HG03108 (cell line): ENCODE measurements around the gene SLC52A3.
"Not testable (repeated sequence)": the region's sequence is repeated elsewhere in the genome, so short reads cannot be mapped to it uniquely, and the experiment has no call there.

Experiments
- ATAC-seq: cut with Tn5 transposase; IDR thresholded peaks from one replicate; pipeline ENCODE4 v1.9.1; 2021; ENCODE audit warnings: moderate library complexity; ENCODE audit not compliant: unreplicated experiment

Gene SLC52A3

DNA sequence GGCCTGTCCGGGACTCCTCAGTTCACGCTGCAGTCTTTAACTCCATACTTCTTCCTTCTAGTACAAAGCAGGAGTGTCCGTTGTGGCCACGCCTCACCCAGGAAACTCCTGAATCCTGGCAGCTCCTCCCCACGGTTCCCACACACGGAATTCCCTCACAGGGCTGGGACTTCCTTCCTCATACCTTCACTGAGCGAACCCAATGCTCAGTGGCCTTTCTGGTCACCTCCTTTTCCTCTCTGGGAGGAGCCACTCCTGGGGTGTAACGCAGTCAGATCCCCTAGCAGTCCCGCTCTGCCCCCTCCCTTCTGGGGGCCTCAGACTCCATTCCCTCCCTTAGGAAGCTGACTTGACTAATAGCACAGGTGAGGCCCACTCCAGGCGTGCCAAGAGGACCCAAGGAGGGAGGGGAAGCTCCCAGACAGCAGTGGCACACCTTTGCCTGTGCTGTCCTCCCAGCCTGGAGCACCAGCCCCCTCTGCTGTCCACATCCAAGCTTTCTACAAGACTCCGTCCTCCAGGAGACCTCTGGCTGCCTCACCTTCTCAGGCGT lies at the start of gene SLC52A3:
Gene SLC52A3 (minus strand): TSS at position 75 of the 553 bp plus-strand sequence. CDS start 2,726 bp downstream, outside the sequence.
- no peak for ATAC-seq

GRCh38 chr20:815914-816606 lies 47.8 kb upstream of the SLC52A3 start:
- no peak for ATAC-seq

- no peak for ATAC-seq
These were observed 46.9 kb upstream of the SLC52A3 start for GRCh38 chr20:815226-815625.

DNA sequence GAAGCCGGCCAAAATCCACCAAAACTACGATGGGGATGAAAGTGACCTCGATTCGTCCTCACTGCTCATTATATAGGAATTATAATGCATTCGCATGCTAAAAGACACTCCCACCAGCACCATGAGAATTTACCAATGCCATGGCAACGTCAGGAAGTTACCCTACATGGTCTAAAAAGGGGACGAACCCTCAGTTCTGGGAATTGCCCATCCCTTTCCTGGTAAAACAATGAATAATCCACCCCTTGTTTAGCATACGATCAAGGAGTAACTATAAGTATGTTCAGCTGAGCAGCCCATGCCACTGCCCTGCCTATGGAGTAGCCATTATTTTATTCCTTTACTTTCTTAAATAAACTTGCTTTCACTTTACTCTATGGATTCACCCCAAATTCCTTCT lies 45.1 kb upstream of the SLC52A3 start:
- no peak for ATAC-seq

GRCh38 chr20:812435-812814 lies 44.1 kb upstream of the SLC52A3 start:
- not testable (repeated sequence) for ATAC-seq

DNA sequence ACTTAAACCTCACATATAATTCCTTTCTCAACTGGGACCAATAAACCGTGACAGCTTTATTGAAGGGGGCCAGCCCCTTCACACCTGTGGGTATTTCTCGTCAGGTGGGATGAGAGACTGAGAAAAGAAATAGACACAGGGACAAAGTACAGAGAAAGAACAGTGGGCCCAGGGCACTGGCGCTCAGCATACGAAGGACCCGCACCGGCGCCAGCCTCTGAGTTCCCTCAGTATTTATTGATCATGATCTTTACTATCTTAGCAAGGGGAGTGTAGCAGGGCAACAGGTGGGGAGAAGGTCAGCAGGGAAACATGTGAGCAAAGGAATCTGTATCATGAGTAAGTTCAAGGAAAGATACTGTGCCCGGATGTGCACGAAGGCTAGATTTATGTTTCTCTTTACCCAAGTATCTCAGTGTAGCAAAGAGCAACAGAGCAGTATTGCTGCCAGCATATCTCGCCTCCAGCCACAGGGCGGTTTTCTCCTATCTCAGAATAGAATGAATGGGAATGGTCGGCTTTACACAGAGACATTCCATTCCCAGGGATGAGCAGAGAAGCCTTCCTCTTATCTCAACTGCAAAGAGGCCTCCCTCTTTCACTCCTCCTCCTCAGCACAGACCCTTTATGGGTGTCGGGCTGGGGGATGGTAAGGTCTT lies 43.6 kb upstream of the SLC52A3 start:
- ATAC-seq, result not testable (repeated sequence)

DNA sequence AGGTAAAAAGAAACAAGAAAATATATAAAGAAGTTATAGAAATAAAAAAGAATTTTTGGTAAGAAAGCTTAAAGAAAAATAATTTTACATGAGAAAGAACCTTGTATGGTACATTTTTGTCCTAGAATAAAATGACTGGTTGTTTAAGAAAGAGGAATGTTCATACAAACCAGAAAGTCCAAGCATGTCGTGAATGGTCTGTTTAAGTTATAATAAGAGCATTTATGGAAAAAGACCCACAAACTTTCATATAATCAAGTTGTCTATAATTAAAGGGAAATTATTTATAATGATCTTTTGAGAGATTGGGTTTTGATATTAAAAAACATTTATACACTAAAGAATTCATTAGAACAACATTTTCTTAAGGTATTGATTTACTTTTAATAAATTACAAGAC lies 37.4 kb upstream of the SLC52A3 start:
- ATAC-seq, result no peak

DNA sequence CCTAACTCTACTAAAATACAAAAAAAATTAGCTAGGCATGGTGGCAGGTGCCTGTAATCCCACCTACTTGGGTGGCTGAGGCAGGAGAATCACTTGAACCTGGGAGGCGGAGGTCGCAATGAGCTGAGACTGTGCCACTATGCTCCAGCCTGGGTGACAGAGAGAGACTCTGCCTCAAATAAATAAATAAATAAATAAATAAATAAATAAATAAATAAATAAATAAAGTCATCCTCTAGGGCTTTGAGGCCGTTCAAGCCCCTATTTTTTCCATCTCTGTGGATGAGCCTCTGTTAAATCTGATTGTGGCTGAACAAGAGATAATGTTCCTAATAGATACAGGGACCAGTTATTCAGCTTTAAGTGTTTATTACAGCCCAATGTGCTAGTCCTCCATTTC lies 33.4 kb upstream of the SLC52A3 start:
- ATAC-seq, result no peak

DNA sequence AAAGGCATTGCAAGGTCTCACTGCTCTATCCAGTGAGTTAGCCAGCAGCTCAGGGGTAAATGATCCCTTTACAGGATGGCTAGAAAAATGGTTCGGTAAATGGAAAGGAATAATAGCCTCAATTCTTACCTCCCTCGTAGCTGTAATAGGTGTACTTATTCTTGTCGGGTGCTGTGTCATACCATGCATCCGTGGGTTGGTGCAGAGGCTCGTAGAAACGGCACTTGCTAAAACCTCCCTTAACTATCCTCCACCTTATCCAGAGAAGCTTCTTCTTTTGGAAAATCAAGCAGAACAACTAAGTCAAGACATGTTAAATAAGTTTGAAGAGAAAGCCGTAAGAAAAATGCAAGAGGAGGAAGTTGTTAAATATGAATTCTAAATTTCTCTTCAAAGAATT lies 31.7 kb upstream of the SLC52A3 start:
- not testable (repeated sequence) for ATAC-seq

GRCh38 chr20:798746-799145 lies 30.4 kb upstream of the SLC52A3 start:
- ATAC-seq, result not testable (repeated sequence)

DNA sequence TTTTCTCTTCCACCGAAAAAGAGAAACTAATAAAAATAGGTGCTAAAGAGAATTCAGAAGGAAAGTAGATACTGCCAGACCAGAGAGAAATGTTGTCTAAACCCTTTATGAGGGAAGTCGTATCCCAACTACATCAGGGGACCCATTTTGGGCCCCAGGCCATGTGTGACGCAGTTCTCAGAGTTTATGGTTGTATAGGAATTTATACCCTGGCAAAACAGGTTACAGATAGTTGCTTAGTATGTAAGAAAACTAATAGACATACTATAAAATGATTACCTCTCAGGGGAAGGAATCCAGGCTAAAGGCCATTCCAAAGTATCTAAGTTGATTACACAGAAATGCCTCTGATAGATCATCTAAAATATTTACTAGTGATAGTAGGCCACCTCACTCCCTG lies 28.6 kb upstream of the SLC52A3 start:
- ATAC-seq, result no peak

DNA sequence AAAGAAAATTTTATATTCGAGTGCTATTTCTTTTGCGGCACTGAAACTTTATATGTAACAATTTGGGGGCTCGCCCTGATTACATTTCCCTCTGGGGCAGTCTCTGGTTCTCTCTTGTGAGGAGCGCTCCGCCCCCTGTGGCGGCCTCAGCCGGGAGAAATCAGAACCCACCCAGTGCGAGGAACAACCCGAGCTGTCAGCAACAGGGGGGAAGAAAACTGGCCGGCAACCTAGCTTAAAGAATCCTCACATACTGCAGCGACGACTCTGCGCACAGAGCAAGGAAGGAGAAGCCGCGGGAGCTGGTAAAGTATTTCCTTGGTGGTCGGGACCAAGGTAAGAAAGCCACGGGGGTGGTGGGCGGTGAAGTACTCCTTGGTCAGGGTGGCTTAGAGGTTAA lies 23.9 kb upstream of the SLC52A3 start:
- ATAC-seq, result no peak

GRCh38 chr20:791056-791455 lies 22.8 kb upstream of the SLC52A3 start:
- no peak for ATAC-seq

- ATAC-seq, result no peak
These were observed 19.5 kb upstream of the SLC52A3 start for GRCh38 chr20:787825-788224.

GRCh38 chr20:779771-780170 lies 11.5 kb upstream of the SLC52A3 start:
- ATAC-seq, result no peak

- no peak for ATAC-seq
These were observed 7.9 kb upstream of the SLC52A3 start for GRCh38 chr20:776165-776564.

GRCh38 chr20:775679-776135 lies 7.4 kb upstream of the SLC52A3 start:
- ATAC-seq, result no peak

DNA sequence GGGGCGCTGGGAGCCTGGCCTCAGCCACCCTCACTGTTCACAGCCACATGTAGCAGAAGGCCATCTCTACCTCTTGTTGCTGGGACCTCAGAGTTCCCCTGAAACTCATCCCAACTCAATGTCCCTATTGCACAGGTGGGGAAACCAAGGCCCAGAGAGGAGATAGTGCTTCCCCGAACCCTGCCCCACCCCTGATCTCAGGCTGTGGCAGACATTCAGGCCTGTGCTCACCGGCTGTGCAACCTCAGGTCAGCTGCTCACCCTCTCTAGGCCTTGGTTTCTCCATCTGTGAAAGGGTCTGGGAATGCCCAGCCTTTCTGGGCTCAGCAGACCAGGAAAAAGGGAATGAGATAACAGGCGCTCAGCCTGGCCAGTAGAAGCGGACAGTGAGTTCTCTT lies 6.4 kb upstream of the SLC52A3 start:
- no peak for ATAC-seq

- ATAC-seq, result no peak
These were observed 5.8 kb upstream of the SLC52A3 start for GRCh38 chr20:774016-774659.

DNA sequence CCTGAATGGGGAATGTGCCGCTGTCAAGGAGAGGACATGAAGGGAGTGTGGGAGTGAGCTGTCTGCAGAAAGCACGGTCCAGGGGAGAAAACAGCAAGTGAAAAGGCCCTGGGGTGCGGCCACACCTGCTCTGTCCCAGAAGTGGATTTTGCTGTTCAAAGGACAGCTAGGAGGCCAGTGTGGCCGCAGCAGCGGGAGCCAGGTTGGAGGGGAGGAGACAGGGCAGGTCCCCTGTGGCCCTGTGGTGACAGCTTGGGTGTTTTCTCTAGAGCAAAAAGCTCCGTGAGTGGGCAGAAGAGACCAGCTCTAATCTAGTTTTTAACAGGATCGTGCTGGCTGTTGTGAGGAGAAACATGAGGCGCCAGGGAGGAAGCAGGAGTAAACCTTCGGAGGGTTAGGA lies 4.5 kb upstream of the SLC52A3 start:
- no peak for ATAC-seq

- no peak for ATAC-seq
These were observed 3.6 kb upstream of the SLC52A3 start for GRCh38 chr20:771741-772464.
